ENCODE measurements around the gene CELA3B. TPM values are rescaled to one million over a fixed set of nuclear protein-coding genes. Genes with fewer than 3 reads are reported as not detected.
"Not testable (repeated sequence)": the region's sequence is repeated elsewhere in the genome, so short reads cannot be mapped to it uniquely, and the experiment has no call there.

The CELA3B gene
- total RNA-seq, 1 donor from 2014 or later: not detected

DNA sequence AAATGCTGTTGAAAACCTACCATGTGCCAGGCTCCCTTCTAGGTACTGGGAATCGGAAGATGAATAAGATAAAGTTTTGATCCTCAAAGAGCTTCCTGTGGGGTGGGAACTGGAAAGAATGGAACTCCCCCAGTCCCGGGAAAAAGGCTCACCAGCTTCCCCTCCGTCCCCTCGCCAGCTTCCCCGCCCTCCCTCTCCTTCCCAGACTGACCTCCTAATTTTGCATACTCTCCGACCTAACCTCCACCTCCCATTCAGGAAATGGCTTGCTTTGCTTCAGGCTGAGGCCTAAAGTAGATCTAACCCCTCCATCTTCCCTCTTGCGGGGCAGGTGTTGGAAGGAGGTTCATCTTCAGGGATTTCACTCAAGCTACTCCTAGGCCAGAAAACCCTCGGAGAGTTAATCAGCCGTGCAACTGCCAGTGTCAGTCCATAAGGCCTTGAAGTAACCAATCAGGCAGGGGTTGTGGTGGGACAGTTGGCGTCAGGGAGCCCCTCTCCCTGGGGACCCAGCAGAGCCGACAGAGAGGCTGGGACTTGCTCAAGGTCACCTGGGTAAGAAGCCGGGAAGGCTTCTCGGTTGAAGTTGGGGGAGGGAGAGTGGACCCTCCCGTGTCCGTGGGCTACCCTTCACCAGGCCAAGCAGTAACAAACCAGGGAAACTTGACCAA is 21.9 kb downstream of the CELA3B start:
- not testable (repeated sequence) for DNase-seq (ENCODE audit: missing footprints); ATAC-seq

DNA sequence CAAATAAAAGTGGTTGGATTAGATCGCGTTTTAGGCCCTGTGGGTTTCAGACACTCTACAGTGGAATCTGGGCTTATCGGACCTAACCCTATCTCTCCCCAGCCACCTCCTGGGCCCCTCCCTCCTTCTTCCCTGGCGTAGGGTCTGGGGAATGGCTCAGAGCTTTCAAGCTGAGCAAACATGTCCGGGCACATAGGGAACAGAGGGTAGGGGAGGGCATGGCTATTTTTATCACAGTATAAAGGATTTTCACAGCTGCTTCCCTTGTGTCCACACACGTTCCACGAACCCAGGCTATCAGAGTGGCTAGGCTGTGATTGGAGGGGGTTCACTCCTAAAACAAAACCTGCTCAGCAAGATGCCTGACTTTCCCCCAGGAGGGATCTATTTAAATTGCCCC is 22.8 kb downstream of the CELA3B start:
- ATAC-seq: peak; percentile 49
- DNase-seq (ENCODE audit: missing footprints): not testable (repeated sequence)

More for the DNA sequence above, 21.9 kb downstream of the CELA3B start:
- intact Hi-C loops (cut with DNase I): not testable (repeated sequence)

DNA sequence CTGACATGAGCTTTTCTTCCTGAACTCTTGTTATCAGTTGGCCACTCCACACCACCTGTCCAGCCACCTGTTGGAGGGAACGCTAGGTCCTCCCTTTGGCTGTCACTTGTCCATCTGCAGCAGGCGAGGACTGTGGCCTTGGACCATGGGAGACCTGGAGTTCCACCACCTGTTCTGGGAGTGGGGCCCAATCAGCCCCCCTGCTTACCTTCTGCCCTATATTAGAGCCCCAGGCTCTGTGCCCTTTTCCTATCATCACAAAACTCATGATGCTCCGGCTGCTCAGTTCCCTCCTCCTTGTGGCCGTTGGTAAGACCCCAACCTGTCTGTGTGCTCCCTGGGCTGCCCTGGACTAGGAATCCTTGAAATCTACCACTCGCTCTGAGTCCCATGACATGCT is 24.6 kb downstream of the CELA3B start, which contains the start of gene CELA3A:
TSS of gene CELA3A (plus strand) at position 249 of the 400 bp plus-strand sequence. CDS start at position 267, 18 bp downstream.
- no peak for DNase-seq (ENCODE audit: missing footprints)
- intact Hi-C loops (cut with DNase I): no loop called here

More for the DNA sequence above, 22.8 kb downstream of the CELA3B start:
- intact Hi-C loops (cut with DNase I): not testable (repeated sequence)

DNA sequence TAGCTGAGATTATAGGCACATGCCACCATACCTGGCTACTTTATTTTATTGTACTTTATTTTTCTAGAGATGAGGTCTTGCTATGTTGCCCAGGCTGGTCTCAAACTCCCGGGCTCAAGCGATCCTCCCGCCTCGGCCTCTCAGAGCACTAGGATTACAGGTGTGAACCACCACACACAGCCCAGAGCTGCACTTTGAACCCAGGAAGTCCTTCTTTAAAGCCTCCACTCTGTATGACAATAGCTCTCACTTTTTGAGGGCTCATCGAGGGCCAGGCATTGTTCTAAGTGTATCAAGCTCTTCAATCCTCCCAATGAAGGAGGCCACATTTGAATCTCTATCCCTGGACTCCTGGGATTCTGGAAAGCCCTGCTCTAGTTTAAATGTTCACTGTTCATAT is 25.6 kb downstream of the CELA3B start:
- ATAC-seq; DNase-seq (ENCODE audit: missing footprints); intact Hi-C loops (cut with DNase I): not testable (repeated sequence)

More for the DNA sequence above, 24.6 kb downstream of the CELA3B start, which contains the start of gene CELA3A:
- ATAC-seq: no peak

DNA sequence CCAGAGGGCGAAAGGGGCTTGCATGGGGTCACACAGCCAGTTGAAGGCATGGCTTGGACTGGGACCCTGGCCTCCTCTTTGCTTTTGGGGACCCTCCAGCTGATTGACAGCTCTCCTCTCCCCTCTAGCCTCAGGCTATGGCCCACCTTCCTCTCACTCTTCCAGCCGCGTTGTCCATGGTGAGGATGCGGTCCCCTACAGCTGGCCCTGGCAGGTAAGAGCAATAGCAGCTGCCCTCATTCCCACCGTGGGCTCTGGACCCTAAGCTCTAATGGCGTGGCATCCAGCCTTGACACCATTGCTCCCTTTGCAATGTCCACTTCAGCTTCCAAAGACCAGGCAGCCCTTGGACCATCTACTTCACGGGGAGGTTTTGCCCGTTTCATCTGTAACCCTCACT is 26.1 kb downstream of the CELA3B start:
- DNase-seq (ENCODE audit: missing footprints); intact Hi-C loops (cut with DNase I); ATAC-seq: not testable (repeated sequence)

DNA sequence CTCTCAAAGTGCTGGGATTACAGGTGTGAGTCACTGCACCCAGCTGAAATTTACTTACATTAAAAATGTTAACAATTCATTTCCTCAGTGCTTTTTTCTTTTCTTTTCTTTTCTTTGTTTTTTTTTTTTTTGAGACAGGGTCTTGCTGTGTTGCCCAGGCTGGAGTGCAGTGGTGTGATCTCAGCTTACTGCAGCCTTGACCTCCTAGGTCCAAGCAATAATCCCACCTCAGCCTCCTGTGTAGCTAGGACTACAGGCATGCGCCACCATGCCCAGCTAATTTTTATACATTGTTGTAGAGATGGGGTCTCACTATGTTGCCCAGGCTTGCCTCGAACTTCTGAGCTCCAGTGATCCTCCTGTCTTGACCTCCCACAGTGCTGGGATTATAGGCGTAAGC is 27.1 kb downstream of the CELA3B start:
- intact Hi-C loops (cut with DNase I); DNase-seq (ENCODE audit: missing footprints); ATAC-seq: not testable (repeated sequence)

DNA sequence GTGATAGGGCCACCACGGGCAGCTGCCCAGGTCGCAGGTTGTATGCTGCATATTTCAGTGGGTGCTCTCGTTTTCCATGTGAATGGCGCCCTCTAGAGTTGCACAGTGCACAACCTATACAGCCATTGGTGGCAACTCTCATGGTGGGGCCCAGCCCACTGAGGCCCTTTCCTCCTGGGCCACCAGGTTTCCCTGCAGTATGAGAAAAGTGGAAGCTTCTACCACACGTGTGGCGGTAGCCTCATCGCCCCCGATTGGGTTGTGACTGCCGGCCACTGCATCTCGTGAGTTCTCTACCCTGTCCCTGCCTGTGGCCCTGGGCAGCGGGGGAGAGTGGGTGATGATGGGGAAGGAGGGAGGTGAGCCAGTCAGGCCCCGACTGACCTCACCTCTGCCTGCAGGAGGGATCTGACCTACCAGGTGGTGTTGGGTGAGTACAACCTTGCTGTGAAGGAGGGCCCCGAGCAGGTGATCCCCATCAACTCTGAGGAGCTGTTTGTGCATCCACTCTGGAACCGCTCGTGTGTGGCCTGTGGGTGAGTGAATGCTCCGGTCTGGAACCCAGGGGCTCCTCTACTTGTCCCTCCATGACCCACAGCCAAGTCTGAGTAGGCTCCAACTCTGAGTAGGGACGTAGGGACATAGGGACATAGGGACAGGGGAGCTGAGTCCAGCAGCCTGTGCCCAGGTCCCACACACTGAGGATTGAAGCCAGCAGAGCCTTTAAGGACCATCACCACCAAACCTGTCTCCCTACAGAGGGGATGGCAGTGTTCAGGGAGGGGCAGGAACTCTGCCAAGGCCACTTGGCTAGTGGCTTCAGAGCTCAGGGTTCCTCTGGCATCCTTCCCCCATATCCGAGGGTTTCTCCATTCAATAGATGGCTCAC is 28.7 kb downstream of the CELA3B start:
- peak; percentile 78 for ATAC-seq
- intact Hi-C loops (cut with DNase I); DNase-seq (ENCODE audit: missing footprints): not testable (repeated sequence)

DNA sequence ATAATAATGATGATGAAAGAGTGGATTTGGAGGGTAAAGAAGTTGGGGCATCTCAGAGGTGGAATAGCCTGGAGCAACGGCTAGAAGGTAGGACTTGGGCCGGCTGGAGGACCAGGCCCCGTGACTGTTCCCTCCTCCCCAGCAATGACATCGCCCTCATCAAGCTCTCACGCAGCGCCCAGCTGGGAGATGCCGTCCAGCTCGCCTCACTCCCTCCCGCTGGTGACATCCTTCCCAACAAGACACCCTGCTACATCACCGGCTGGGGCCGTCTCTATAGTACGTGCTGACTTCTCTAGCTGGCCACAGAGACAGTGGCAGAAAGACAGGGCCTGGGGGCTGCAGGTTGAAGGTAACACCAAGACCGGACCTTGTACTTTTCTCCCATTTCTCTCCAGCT is 29.9 kb downstream of the CELA3B start:
- ATAC-seq; DNase-seq (ENCODE audit: missing footprints); intact Hi-C loops (cut with DNase I): not testable (repeated sequence)

DNA sequence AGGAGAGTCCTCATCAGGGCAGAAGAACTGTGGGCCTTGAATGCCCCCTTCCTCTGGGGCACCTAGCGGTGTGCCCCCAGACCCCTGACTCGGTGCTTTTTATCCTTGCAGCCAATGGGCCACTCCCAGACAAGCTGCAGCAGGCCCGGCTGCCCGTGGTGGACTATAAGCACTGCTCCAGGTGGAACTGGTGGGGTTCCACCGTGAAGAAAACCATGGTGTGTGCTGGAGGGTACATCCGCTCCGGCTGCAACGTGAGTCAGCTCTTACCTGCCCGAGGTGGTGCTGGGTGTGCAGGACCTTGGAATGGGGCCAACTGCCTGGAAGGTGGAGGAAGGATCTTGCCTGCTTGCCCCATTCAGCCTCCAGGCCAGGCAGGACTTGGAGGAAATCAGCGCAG is 30.4 kb downstream of the CELA3B start:
- ATAC-seq; DNase-seq (ENCODE audit: missing footprints); intact Hi-C loops (cut with DNase I): not testable (repeated sequence)

DNA sequence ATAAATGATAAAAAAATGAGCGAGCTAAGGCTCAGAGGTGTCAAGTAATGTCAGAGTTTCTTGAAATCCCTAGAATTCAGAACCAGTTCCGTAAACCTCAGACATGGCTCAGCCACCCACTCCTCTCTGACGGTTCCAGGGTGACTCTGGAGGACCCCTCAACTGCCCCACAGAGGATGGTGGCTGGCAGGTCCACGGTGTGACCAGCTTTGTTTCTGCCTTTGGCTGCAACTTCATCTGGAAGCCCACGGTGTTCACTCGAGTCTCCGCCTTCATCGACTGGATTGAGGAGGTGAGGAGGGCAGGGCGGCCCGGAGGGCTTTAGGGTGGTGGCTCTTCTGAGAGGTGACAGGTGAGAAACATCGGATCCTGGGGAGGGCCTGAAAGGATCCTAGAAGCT is 32.7 kb downstream of the CELA3B start:
- DNase-seq (ENCODE audit: missing footprints); intact Hi-C loops (cut with DNase I); ATAC-seq: not testable (repeated sequence)

DNA sequence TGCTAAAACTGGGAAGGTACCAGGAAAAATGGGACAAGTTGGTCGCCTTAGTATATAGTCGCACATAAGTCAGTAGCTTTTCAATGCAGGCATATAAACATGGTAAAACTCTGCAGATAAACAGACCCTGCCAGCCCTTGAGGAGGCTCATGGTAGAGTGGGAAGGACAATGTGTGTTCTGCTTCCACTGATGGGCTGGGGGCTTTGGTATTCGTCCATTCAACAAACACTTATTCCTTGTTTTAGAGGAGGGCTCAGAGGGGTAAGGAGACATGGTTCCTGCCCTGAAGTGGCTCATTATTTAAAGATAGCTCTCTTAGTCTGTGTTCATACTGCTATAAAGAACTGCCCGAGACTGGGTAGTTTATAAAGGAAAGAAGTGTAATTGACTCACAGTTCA is 35.9 kb downstream of the CELA3B start:
- DNase-seq (ENCODE audit: missing footprints); ATAC-seq; intact Hi-C loops (cut with DNase I): not testable (repeated sequence)

DNA sequence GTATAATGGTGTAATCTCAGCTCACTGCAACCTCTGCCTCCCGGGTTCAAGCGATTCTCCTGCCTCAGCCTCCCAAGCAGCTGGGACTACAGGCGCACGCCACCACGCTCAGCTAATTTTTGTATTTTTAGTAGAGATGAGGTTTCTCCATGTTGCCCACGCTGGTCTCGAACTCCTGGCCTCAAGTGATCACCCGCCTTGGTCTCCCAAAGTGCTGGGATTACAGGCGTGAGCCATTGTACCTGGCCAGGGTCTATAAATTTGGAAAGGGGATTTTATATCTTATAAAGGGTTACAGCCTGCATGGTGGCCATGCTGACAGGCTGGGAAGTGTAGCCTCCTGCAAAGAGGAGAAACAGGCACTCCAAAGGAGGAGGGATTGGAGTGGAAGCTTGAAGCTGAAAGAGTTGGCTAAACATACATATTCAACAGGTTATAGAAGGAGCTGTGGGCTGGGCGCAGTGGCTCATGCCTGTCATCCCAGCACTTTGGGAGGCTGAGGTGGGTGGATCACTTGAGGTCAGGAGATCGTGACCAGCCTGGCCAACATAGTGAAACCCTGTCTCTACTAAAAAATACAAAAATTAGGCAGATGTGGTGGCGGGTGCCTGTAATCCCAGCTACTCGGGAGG is 37.9 kb downstream of the CELA3B start:
- intact Hi-C loops (cut with DNase I); ATAC-seq; DNase-seq (ENCODE audit: missing footprints): not testable (repeated sequence)

DNA sequence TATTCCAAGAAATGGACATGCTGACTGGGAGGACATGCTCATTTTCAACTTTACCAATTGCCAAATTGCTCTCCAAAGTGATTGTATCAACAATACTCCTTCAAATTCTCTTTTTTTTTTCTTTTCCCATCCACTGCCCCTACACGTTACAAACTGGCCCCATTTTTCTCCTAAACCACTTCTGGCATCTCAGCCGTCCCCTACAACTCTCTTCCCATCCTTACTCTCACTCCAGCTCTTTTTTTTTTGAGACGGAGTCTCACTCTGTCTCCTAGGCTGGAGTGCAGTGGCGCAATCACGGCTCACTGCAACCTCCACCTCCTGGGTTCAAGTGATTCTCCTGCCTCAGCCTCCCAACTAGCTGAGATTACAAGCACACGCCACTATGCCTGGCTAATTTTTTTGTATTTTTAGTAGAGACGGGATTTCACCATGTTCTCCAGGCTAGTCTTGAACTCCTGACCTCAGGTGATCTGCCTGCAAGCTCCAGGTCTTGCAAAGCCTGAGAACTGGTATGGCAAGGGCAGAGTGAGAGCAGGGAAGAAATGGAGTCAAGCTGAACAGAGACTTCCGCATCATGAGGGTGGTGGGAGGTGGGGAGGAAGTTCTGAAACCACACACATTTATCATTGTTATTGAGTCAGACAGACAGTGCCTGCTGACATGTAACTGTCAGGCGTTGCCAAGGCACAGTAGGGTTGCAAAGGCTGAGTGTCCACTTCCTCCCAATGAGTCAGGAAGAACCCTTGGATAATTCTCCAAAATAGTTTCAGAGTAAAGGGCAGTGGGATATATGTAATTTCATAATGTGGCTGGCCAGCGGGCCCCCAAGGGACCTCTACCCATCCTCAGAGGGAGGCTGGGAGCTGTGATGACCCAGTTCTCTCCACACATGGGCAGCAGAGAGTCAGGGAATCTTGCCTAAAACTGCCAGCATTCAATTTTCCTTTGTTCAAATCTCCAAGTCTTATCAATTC is 42.0 kb downstream of the CELA3B start:
- intact Hi-C loops (cut with DNase I): no loop called here
- peak; percentile 67 for ATAC-seq
- DNase-seq (ENCODE audit: missing footprints): no peak

DNA sequence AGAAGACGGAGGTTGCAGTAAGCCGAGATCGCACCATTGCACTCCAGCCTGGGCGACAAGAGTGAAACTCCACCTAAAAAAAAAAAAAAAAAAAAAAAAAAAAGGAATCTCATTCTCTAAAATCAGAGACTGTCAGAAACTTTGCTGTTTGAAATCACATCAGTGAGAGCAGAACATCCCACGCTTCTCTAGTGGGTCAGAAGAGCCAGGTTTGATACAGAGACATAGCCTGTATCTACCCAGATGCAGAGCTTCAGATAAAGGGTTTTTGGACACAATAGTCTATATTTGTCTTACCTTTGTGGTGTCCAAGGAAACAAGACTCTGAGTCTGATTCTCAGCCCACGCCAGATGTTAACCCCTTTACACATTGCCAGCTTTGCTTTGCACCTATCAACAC is 44.2 kb downstream of the CELA3B start:
- ATAC-seq (no peak), DNase-seq (ENCODE audit: missing footprints) (no peak)
- intact Hi-C loops (cut with DNase I): no loop called here

DNA sequence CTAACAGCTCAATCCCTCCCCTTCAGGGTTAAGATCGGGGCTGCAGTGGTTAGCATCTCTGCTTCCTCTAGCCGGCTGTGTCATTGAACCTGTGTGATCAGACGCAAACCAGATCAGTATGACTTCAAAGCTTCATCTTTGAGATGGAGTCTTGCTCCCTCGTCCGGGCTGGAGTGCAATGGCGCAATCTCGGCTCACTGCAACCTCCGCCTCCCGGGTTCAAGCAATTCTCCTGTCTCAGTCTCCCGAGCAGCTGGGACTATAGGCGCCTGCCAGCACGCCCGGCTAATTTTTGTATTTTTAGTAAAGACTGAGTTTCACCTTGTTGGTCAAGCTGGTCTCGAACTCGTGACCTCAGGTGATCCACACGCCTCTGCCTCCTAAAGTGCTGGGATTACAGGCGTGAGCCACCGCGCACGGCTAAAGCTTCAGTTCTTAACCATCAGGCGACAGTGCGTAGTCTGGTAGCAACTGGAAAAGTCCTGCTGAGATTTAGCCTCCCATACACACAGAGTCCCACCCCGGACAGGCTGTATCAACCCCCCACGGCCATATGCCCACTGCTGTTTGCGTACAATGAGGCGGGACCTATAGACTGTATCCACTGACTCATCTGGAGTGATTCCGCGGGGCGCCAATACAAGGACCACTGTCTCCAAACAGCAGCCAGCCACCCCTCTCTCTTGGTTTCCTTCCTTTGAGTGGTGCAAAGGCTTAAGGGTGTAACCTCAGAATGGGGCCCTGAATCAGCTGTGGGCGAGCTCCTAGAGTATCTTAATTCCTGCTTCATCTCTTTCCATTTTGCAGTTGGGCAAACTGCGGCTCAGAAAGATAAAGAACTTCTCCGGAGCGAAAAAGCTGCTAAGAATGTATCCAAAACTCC is 47.9 kb downstream of the CELA3B start:
- intact Hi-C loops (cut with DNase I): loop anchor here (1.0 kb wide), 1 partner anchor 241 kb away; the partner anchor contains the start of gene USP48
- DNase-seq (ENCODE audit: missing footprints) (peak; percentile 79), ATAC-seq (peak; percentile 66)

DNA sequence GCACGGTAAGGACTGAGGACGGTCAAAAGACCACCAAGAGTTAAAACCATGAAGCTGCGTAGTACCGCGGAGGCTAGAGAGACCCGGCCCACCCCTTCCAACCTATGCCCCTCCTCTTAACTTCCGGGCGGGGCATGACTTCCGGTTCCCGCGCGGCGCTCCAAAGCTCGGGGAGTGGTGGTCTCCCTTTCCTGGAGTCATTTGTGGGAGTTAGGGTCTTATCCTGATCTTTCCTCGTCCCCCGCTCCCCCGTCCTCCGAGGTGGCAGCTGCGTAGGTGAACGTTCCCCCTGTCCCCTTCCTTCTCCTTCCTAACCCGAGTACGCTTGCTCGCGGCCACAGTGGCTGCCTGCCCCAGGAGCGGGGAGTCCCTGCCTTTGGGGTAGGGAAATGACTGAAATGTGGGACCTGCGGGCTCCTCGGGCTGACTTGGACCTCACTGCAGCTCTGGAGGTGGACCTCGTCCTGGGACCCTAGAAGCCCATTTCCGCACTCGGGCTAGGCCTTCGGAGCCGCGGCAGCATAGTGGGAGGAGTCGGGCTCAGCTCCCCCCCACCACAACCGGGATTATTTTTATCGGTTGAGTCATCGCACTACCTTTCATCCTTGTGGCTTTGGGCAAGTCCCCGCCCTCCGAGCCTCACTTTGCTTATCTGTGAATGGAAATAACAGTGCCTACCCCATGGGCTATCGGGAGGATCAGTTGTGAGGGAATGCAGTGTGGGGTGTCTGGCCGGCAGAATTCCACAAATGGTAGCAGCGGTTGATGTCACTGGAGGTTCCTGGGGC is 48.7 kb downstream of the CELA3B start:
- ATAC-seq: peak; percentile 97
- intact Hi-C loops (cut with DNase I): loop anchor here (1.0 kb wide), 1 partner anchor 242 kb away; the partner anchor contains the start of gene USP48
- peak; percentile 90 for DNase-seq (ENCODE audit: missing footprints)
